GM12874 (cell line): ENCODE data around the gene GNG13.

Source experiments
- TF ChIP-seq, protein P1 (sequence below): IDR thresholded peaks from 2 replicates; pipeline ENCODE4 v1.5.1; 2011; ENCODE audit warnings: low read depth, mild to moderate bottlenecking, control low read depth, low read length, moderate library complexity; ENCODE audit not compliant: insufficient read depth

GNG13 gene

DNA sequence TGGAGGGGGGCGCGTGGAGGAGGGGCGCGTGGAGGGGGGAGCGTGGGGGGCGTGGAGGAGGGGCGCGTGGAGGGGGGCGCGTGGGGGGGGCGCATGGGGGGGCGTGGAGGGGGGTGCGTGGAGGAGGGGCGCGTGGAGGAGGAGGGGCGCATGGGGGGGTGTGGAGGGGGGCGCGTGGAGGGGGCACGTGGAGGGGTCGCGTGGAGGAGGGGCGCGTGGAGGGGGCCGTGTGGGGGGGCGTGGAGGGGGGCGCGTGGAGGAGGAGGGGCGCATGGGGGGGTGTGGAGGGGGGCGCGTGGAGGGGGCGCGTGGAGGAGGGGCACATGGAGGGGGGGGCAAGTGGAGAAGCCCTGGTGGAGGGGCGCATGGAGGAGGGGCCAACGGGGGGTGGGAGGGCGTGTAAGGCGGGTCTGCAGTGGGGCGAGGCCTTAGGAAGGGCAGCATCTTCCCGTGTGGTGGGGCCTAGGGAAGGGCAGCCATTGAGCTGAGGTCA is 32.7 kb downstream of the GNG13 start:
- TF ChIP-seq, protein P1, sequence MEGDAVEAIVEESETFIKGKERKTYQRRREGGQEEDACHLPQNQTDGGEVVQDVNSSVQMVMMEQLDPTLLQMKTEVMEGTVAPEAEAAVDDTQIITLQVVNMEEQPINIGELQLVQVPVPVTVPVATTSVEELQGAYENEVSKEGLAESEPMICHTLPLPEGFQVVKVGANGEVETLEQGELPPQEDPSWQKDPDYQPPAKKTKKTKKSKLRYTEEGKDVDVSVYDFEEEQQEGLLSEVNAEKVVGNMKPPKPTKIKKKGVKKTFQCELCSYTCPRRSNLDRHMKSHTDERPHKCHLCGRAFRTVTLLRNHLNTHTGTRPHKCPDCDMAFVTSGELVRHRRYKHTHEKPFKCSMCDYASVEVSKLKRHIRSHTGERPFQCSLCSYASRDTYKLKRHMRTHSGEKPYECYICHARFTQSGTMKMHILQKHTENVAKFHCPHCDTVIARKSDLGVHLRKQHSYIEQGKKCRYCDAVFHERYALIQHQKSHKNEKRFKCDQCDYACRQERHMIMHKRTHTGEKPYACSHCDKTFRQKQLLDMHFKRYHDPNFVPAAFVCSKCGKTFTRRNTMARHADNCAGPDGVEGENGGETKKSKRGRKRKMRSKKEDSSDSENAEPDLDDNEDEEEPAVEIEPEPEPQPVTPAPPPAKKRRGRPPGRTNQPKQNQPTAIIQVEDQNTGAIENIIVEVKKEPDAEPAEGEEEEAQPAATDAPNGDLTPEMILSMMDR, result no peak

DNA sequence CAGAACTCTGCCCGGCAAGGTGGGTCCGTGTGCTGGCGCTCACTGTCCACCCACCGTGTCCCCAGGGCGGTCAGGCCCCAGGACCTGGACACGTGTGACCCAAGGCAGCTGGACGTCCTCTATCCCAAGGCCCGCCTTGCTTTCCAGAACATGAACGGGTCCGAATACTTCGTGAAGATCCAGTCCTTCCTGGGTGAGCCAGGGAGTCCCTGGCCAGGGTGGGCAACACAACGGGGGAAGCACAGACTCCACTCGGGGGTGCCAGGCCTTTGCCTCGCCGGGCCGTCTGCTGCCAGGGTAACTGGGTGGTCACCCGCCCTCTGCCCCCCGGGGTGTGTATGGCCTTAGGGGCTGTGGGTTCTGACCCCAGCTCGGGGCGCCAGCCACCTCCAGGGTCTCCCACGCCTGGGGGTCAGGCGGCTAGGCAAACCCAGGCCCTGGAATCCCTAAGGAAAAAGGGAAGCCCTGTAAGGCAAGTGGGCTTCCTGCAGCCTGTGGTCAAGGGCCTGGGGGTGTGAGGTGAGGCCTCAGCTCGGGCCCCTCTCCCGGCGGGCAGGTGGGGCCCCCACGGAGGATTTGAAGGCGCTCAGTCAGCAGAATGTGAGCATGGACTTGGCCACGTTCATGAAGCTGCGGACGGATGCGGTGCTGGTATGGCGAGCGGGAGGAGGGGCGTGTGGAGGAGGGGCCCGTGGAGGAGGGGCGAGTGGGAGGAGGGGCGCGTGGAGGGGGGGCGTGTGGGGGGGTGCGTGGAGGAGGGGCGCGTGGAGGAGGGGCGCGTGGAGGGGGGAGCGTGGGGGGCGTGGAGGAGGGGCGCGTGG is 33.5 kb downstream of the GNG13 start:
- TF ChIP-seq, protein P1, result no peak

- TF ChIP-seq, protein P1, result no peak
Measured at GRCh38 chr16:766008-766819, 34.3 kb downstream of the GNG13 start.

GRCh38 chr16:765488-765865 is 35.1 kb downstream of the GNG13 start:
- TF ChIP-seq, protein P1, result no peak

DNA sequence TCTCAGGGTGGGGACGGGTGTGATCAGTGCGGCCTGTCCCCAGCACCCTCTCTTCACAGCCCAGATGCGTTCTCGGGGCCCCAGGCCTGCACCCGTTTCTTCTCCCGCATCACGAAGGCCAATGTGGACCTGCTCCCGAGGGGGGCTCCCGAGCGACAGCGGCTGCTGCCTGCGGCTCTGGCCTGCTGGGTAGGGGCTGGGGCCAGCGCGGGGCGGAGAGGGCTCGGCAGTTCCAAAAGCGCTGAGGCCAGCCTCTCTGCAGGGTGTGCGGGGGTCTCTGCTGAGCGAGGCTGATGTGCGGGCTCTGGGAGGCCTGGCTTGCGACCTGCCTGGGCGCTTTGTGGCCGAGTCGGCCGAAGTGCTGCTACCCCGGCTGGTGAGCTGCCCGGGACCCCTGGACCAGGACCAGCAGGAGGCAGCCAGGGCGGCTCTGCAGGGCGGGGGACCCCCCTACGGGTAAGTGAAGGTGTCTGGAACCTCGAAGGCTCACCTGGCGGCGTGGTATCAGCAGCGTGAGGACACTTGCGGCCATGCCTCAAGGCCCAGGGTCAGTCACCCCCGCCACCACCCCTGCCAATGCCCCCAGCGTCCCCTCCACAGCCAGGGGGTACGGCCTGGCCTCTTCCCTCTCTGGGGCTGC is 35.6 kb downstream of the GNG13 start:
- TF ChIP-seq, protein P1, result no peak

GRCh38 chr16:764184-764750 is 36.3 kb downstream of the GNG13 start:
- TF ChIP-seq, protein P1, result no peak
